GM19324 (cell line): Measurements from ENCODE around the gene PDE4B.
"Not testable (repeated sequence)": the region's sequence is repeated elsewhere in the genome, so short reads cannot be mapped to it uniquely, and the experiment has no call there.

Experiments
- ATAC-seq: cut with Tn5 transposase; IDR thresholded peaks from one replicate; pipeline ENCODE4 v1.9.1; 2021; ENCODE audit warnings: mild to moderate bottlenecking, moderate library complexity; ENCODE audit not compliant: unreplicated experiment, low FRiP score

Gene PDE4B

GRCh38 chr1:66100959-66101358 is 308.3 kb downstream of the PDE4B start:
- ATAC-seq, result not testable (repeated sequence)

GRCh38 chr1:66104076-66104475 is 311.4 kb downstream of the PDE4B start:
- not testable (repeated sequence) for ATAC-seq

- ATAC-seq, result no peak
Measured at GRCh38 chr1:66108624-66109023, 315.9 kb downstream of the PDE4B start.

- ATAC-seq, result no peak
Measured at GRCh38 chr1:66112744-66113400, 320.2 kb downstream of the PDE4B start.

GRCh38 chr1:66119148-66119547 is 326.5 kb downstream of the PDE4B start:
- no peak for ATAC-seq

GRCh38 chr1:66124670-66125069 is 332.0 kb downstream of the PDE4B start:
- no peak for ATAC-seq

GRCh38 chr1:66128641-66129040 is 335.9 kb downstream of the PDE4B start:
- not testable (repeated sequence) for ATAC-seq

- no peak for ATAC-seq
Measured at GRCh38 chr1:66132324-66132723, 339.6 kb downstream of the PDE4B start.

GRCh38 chr1:66134004-66134403 is 341.3 kb downstream of the PDE4B start:
- ATAC-seq, result no peak

GRCh38 chr1:66135161-66135560 is 342.5 kb downstream of the PDE4B start:
- no peak for ATAC-seq

GRCh38 chr1:66136423-66136822 is 343.7 kb downstream of the PDE4B start:
- ATAC-seq, result not testable (repeated sequence)

GRCh38 chr1:66137235-66137634 is 344.5 kb downstream of the PDE4B start:
- no peak for ATAC-seq

- ATAC-seq, result no peak
Measured at GRCh38 chr1:66138613-66139012, 345.9 kb downstream of the PDE4B start.

GRCh38 chr1:66140072-66140471 is 347.4 kb downstream of the PDE4B start:
- ATAC-seq, result no peak

- no peak for ATAC-seq
Measured at GRCh38 chr1:66143651-66144050, 351.0 kb downstream of the PDE4B start.

- ATAC-seq, result no peak
Measured at GRCh38 chr1:66147226-66147835, 354.6 kb downstream of the PDE4B start.

GRCh38 chr1:66152034-66152433 is 359.3 kb downstream of the PDE4B start:
- ATAC-seq, result no peak

GRCh38 chr1:66154394-66154793 is 361.7 kb downstream of the PDE4B start:
- no peak for ATAC-seq

- no peak for ATAC-seq
Measured at GRCh38 chr1:66156144-66156543, 363.4 kb downstream of the PDE4B start.

- no peak for ATAC-seq
Measured at GRCh38 chr1:66159800-66160199, 367.1 kb downstream of the PDE4B start.

GRCh38 chr1:66160719-66161118 is 368.0 kb downstream of the PDE4B start:
- ATAC-seq, result no peak

GRCh38 chr1:66166753-66167152 is 374.1 kb downstream of the PDE4B start:
- no peak for ATAC-seq
